Kidney (tissue), 14 donors: ENCODE data around the gene GNG14. TPM values are rescaled to one million over a fixed set of nuclear protein-coding genes. Genes with fewer than 3 reads are reported as not detected.
"Not testable (repeated sequence)": the region's sequence is repeated elsewhere in the genome, so short reads cannot be mapped to it uniquely, and the experiment has no call there.

Source experiments
- DNase-seq, 5 donors: peaks; one replicate each; pipeline ENCODE4 v3.0.0-alpha.2; 2013 to 2020
- FAIRE-seq: peaks from 2 replicates; lab custom pipeline; 2012; peaks lifted over from hg19 to GRCh38; lab: Jason Lieb, UNC
- H3K27ac ChIP-seq, 2 donors: one replicate each; pipeline ENCODE4 v1.7.0; 2013; ENCODE audit warnings: low read depth in 2 of 2, low read length in 2 of 2, inconsistent platforms in 1 of 2
- H3K27me3 ChIP-seq: one replicate; pipeline ENCODE4 v1.7.1; 2013; ENCODE audit warnings: low read length, inconsistent platforms; ENCODE audit not compliant: control insufficient read depth, insufficient read depth
- H3K36me3 ChIP-seq, 3 donors: one replicate each; pipeline versions ENCODE4 v1.7.0 to v1.7.1; 2013; ENCODE audit warnings: low read length in 3 of 3, control low read depth in 1 of 3, inconsistent platforms in 1 of 3; ENCODE audit not compliant: insufficient read depth in 3 of 3, control insufficient read depth in 2 of 3
- H3K4me1 ChIP-seq, 3 donors: one replicate each; pipeline versions ENCODE4 v1.7.0 to v1.7.1; 2013; ENCODE audit warnings: low read length in 3 of 3, inconsistent platforms in 1 of 3, low read depth in 1 of 3; ENCODE audit not compliant: control insufficient read depth in 2 of 3, insufficient read depth in 2 of 3
- H3K4me3 ChIP-seq, 3 donors: one replicate each; pipeline versions ENCODE4 v1.7.0 to v1.8.1; 2013; ENCODE audit warnings: low read length in 3 of 3, control low read depth in 1 of 3, inconsistent platforms in 1 of 3
- H3K9ac ChIP-seq, 3 donors: one replicate each; pipeline versions ENCODE4 v1.7.0 to v1.7.1; 2013; ENCODE audit warnings: low read length in 3 of 3, control low read depth in 1 of 3, inconsistent platforms in 1 of 3
- H3K9me3 ChIP-seq, 3 donors: one replicate each; pipeline versions ENCODE4 v1.7.0 to v1.7.1; 2013; ENCODE audit warnings: low read length in 3 of 3, control low read depth in 1 of 3, inconsistent platforms in 1 of 3; ENCODE audit not compliant: control insufficient read depth in 2 of 3, insufficient read depth in 1 of 3
- intact Hi-C: fragments of 100-400 bp; cut with DNase I; formaldehyde crosslinking; loops from one replicate; pipeline ENCODE4 v1.11.1; 2022
- polyA plus RNA-seq: library from polyadenylated mRNA; stranded (reverse); fragments of 350-450 nt; fragmentation: Illumina TruSeq; extraction: RNeasy Lipid Tissue Mini Kit (QIAGEN cat#74804); gene quantifications from one replicate; pipeline ENCODE4 v1.2.3, GENCODE V29; 2014; ENCODE audit warnings: low read depth, low replicate concordance; ENCODE audit not compliant: insufficient read depth
- total RNA-seq: library from RNA; stranded (reverse); fragmentation: NEBNext Ultra II Directional; extraction: Animal tissue kit (Norgen Biotek cat#: 25700); gene quantifications from one replicate; pipeline ENCODE4 v1.2.1, GENCODE V29; 2021
- TF ChIP-seq, protein P1 (sequence below): IDR thresholded peaks from 3 replicates; pipeline ENCODE4 v1.5.1; 2012; ENCODE audit warnings: mild to moderate bottlenecking, moderate library complexity, borderline replicate concordance; ENCODE audit not compliant: insufficient read depth; ENCODE audit errors: extremely low read depth
- donor health status: control.
- donor health status: control.
- donor health status: control.
- donor health status: control.
- donor health status: control.
- donor health status: DM: yes; HTN: yes; CAD: no.
- donor health status: Normal renal cell carcinoma (clear cell type).

Gene GNG14
- total and polyA plus RNA-seq, 2 donors from 2014 or later = not detected

DNA sequence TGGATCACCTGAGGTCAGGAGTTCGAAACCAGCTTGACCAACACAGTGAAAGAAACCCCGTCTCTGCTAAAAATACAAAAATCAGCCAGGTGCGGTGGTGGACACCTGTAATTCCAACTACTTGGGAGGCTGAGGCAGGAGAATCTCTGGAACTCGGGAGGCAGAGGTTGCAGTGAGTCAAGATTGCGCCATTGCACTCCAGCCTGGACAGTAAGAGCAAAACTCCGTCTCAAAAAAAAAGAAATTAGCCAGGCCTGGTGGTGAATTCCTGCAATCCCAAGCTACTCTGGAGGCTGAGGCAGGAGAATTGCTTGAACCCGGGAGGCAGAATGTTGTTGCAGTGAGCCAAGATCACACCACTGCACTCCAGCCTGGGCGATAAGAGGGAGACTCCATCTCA lies 20.8 kb downstream of the GNG14 start:
- Histone ChIP-seq H3K27me3 (no peaks in the 10 kb centered on the region), H3K4me3 (no peak overlapping the region), H3K9ac (no peak overlapping the region), H3K36me3 (peaks cover 7 to 49% (median 29%) of the 10 kb centered on the region in 3 donors), H3K27ac (no peak overlapping the region), H3K4me1 (no peaks in the 10 kb centered on the region), H3K9me3 (no peaks in the 10 kb centered on the region)
- TF ChIP-seq, protein P1, sequence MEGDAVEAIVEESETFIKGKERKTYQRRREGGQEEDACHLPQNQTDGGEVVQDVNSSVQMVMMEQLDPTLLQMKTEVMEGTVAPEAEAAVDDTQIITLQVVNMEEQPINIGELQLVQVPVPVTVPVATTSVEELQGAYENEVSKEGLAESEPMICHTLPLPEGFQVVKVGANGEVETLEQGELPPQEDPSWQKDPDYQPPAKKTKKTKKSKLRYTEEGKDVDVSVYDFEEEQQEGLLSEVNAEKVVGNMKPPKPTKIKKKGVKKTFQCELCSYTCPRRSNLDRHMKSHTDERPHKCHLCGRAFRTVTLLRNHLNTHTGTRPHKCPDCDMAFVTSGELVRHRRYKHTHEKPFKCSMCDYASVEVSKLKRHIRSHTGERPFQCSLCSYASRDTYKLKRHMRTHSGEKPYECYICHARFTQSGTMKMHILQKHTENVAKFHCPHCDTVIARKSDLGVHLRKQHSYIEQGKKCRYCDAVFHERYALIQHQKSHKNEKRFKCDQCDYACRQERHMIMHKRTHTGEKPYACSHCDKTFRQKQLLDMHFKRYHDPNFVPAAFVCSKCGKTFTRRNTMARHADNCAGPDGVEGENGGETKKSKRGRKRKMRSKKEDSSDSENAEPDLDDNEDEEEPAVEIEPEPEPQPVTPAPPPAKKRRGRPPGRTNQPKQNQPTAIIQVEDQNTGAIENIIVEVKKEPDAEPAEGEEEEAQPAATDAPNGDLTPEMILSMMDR = no peak
- FAIRE-seq = no peak
- intact Hi-C loops = no loop called here
- no peak for DNase-seq

DNA sequence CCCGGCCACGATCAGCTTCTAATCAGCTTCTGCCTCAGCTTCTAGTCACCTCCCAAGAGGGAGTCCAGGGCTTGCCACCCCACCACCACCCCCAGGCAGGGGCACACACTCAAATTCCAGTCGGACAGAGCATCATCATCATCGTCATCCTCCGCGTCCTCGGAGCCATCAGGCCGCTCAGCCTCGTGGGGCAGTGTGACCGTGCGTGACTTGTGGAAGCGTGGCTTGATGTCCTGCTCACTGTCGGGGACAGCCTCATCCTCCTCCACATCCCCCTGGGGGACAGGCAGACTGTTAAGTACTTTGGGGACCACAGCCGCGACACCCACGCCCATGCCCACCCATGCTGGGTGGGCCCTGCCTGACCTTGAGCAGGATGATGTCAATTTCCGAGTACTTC lies 23.4 kb downstream of the GNG14 start:
- intact Hi-C loops = no loop called here
- TF ChIP-seq, protein P1 = no peak
- no peak for DNase-seq
- Histone ChIP-seq H3K4me3 (no peak overlapping the region), H3K4me1 (no peaks in the 10 kb centered on the region), H3K36me3 (peaks cover 9 to 48% (median 26%) of the 10 kb centered on the region in 3 donors), H3K27me3 (no peaks in the 10 kb centered on the region), H3K9ac (no peak overlapping the region), H3K9me3 (no peaks in the 10 kb centered on the region), H3K27ac (no peak overlapping the region)
- no peak for FAIRE-seq

DNA sequence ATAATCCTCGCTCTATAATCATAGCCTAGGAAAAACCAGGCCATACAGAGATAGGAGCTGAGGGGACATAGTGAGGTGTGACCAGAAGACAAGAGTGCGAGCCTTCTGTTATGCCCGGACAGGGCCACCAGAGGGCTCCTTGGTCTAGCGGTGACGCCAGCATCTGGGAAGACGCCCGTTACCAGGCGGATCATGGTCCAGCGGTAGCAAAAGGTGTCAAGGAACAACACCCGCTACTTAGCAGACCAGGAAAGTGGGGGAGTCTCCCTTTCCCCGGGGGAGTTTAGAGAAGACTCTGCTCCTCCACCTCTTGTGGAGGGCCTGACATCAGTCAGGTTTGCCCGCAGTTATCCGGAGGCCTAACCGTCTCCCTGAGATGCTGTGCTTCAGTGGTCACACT lies 24.3 kb downstream of the GNG14 start:
- FAIRE-seq, H3K27me3 ChIP-seq, intact Hi-C loops, H3K9me3 ChIP-seq, H3K4me1 ChIP-seq, H3K4me3 ChIP-seq, H3K27ac ChIP-seq, H3K9ac ChIP-seq: not testable (repeated sequence)
- DNase-seq = peak in 1 of 5 donors; percentile 24
- peaks cover 12 to 48% (median 25%) of the 10 kb centered on the region in 3 donors for H3K36me3 ChIP-seq

DNA sequence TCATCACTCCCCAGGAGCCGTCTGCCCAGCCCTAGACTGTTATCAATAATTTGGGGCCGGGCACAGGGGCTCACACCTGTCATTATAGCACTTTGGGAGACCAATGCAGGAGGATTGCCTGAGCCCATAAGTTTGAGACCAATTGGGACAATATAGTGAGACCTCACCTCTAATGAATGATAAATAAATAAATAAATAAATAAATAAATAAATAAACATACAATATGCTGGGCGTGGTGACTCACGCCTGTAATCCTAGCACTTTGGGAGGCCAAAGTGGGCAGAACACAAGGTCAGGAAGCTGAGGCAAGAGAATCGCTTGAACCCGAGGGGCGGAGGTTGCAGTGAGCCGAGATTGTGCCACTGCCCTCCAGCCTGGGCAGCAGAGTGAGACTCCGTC lies 25.5 kb downstream of the GNG14 start:
- DNase-seq, FAIRE-seq, H3K9me3 ChIP-seq, H3K4me3 ChIP-seq, H3K27ac ChIP-seq, H3K27me3 ChIP-seq, H3K9ac ChIP-seq, H3K4me1 ChIP-seq, intact Hi-C loops: not testable (repeated sequence)
- peaks cover 12 to 47% (median 25%) of the 10 kb centered on the region in 3 donors for H3K36me3 ChIP-seq
